OCI-LY1 (cell line): ENCODE data around the gene BLCAP.

Experiments used
- H2AFZ ChIP-seq: fragments of 200-600 bp; sonication (generic), shearing (Covaris generic); 2 replicates; pipeline ENCODE4 v1.6.0; 2014; ENCODE audit warnings: antibody characterized with exemption, mild to moderate bottlenecking, low read length
- H3F3A ChIP-seq: fragments of 200-600 bp; sonication (generic), shearing (Covaris generic); 2 replicates; pipeline ENCODE4 v1.6.0; 2014; ENCODE audit warnings: mild to moderate bottlenecking, antibody characterized with exemption, low read length, moderate library complexity; ENCODE audit not compliant: insufficient read depth
- H3K27ac ChIP-seq: fragments of 200-600 bp; sonication (generic); 2 replicates; pipeline ENCODE4 v1.5.1; 2014; ENCODE audit warnings: low read length, mixed run types, mild to moderate bottlenecking, low read depth; ENCODE audit not compliant: poor library complexity, severe bottlenecking
- H3K27me3 ChIP-seq: fragments of 200-600 bp; sonication (generic); 2 replicates; pipeline ENCODE4 v1.6.0; 2014; ENCODE audit warnings: antibody characterized with exemption, mild to moderate bottlenecking, low read length, moderate library complexity; ENCODE audit not compliant: insufficient read depth
- H3K36me3 ChIP-seq: fragments of 200-600 bp; sonication (generic); 2 replicates; pipeline ENCODE4 v1.6.1; 2014; ENCODE audit warnings: mild to moderate bottlenecking, antibody characterized with exemption, low read length, moderate library complexity, mixed read lengths; ENCODE audit not compliant: insufficient read depth
- H3K4me1 ChIP-seq: fragments of 200-600 bp; sonication (generic); 2 replicates; pipeline ENCODE4 v1.5.1; 2014; ENCODE audit warnings: mild to moderate bottlenecking, low read length, moderate library complexity; ENCODE audit not compliant: insufficient read depth, severe bottlenecking
- H3K4me2 ChIP-seq: fragments of 200-600 bp; sonication (generic), shearing (Covaris generic); 2 replicates; pipeline ENCODE4 v1.6.1; 2014; ENCODE audit warnings: low read length
- H3K4me3 ChIP-seq: fragments of 200-600 bp; sonication (generic); 2 replicates; pipeline ENCODE4 v1.5.1; 2014; ENCODE audit warnings: low read length, low read depth, mild to moderate bottlenecking, mixed read lengths; ENCODE audit not compliant: poor library complexity, severe bottlenecking
- H3K79me2 ChIP-seq: fragments of 200-600 bp; shearing (Covaris generic); 2 replicates; pipeline ENCODE4 v1.6.1; 2016; ENCODE audit warnings: mixed run types, low read length, mixed read lengths; ENCODE audit not compliant: insufficient read depth
- H3K9ac ChIP-seq: fragments of 200-600 bp; sonication (generic), shearing (Covaris generic); 2 replicates; pipeline ENCODE4 v1.6.1; 2014; ENCODE audit warnings: mild to moderate bottlenecking, low read length, mixed read lengths
- H3K9me2 ChIP-seq: fragments of 200-600 bp; sonication (generic), shearing (Covaris generic); 2 replicates; pipeline ENCODE4 v1.6.1; 2014; ENCODE audit warnings: low read depth, mild to moderate bottlenecking, low read length, mixed read lengths
- H3K9me3 ChIP-seq: fragments of 200-600 bp; shearing (Covaris generic); 2 replicates; pipeline ENCODE4 v1.6.1; 2014; ENCODE audit warnings: low read length, mixed read lengths
- H4K20me1 ChIP-seq: fragments of 200-600 bp; sonication (generic), shearing (Covaris generic); 2 replicates; pipeline ENCODE4 v1.6.0; 2016; ENCODE audit warnings: mild to moderate bottlenecking, low read length; ENCODE audit not compliant: insufficient read depth
- EZH2 ChIP-seq: fragments of 200-600 bp; sonication (generic), shearing (Covaris generic); IDR thresholded peaks from 2 replicates; pipeline ENCODE4 v1.8.0; 2017; ENCODE audit warnings: borderline replicate concordance, mixed run types, mild to moderate bottlenecking, antibody characterized with exemption, low read length, moderate library complexity, mixed read lengths
- TF ChIP-seq, protein P1 (sequence below): fragments of 200-600 bp; sonication (generic), shearing (Covaris generic); IDR thresholded peaks from 2 replicates; pipeline ENCODE4 v1.5.1; 2017; ENCODE audit warnings: mild to moderate bottlenecking, antibody characterized with exemption, low read length, moderate library complexity, mixed read lengths

BLCAP gene

DNA sequence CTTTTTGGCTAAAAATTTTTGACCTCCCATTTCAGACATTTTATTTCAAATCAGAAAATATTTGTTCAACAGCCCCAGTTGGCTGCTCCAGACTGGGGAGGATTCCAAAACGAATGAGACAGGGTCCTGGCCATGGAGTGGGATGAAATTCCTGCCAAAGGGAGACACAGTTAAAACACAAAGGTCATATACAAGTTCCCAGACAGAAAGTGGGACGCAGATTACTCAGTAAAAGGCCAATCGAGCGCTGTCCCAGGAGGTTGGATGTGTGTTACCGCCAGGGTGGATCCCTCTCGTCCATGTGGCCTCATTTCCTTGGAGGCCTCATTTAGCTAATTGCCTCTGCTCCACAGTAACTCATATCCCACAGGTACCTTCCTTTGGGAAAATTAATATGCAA lies 48.4 kb downstream of the BLCAP start:
- no peaks in the 10 kb centered on the region for H3K9me2 ChIP-seq
- no peaks in the 10 kb centered on the region; the same call in 1 of the 2 replicates for H3K27me3 ChIP-seq
- H3K4me3 ChIP-seq = no peak overlapping the region
- H3K4me1 ChIP-seq = no peaks in the 10 kb centered on the region
- no peaks in the 10 kb centered on the region for H3K79me2 ChIP-seq
- no peaks in the 10 kb centered on the region for H3K36me3 ChIP-seq
- H3K9ac ChIP-seq = no peak overlapping the region
- no peak overlapping the region for H3K4me2 ChIP-seq
- no peak overlapping the region for H3K27ac ChIP-seq
- no peak for TF ChIP-seq EZH2
- TF ChIP-seq, protein P1, sequence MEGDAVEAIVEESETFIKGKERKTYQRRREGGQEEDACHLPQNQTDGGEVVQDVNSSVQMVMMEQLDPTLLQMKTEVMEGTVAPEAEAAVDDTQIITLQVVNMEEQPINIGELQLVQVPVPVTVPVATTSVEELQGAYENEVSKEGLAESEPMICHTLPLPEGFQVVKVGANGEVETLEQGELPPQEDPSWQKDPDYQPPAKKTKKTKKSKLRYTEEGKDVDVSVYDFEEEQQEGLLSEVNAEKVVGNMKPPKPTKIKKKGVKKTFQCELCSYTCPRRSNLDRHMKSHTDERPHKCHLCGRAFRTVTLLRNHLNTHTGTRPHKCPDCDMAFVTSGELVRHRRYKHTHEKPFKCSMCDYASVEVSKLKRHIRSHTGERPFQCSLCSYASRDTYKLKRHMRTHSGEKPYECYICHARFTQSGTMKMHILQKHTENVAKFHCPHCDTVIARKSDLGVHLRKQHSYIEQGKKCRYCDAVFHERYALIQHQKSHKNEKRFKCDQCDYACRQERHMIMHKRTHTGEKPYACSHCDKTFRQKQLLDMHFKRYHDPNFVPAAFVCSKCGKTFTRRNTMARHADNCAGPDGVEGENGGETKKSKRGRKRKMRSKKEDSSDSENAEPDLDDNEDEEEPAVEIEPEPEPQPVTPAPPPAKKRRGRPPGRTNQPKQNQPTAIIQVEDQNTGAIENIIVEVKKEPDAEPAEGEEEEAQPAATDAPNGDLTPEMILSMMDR = no peak
- no peaks in the 10 kb centered on the region for H3F3A ChIP-seq
- H3K9me3 ChIP-seq = no peaks in the 10 kb centered on the region
- H2AFZ ChIP-seq = no peak overlapping the region
- H4K20me1 ChIP-seq = no peaks in the 10 kb centered on the region

- Histone ChIP-seq H3K27me3 (no peaks in the 10 kb centered on the region; the same call in 1 of the 2 replicates), H3F3A (no peaks in the 10 kb centered on the region), H3K27ac (no peak overlapping the region), H4K20me1 (no peaks in the 10 kb centered on the region), H3K9ac (no peak overlapping the region), H3K4me2 (no peak overlapping the region), H3K4me3 (no peak overlapping the region), H3K36me3 (no peaks in the 10 kb centered on the region), H3K9me3 (no peaks in the 10 kb centered on the region), H3K79me2 (no peaks in the 10 kb centered on the region), H2AFZ (no peak overlapping the region), H3K4me1 (no peaks in the 10 kb centered on the region), H3K9me2 (no peaks in the 10 kb centered on the region)
- no peak for TF ChIP-seq EZH2
- TF ChIP-seq, protein P1 = no peak
These were observed 50.6 kb downstream of the BLCAP start for GRCh38 chr20:37477041-37477440.

DNA sequence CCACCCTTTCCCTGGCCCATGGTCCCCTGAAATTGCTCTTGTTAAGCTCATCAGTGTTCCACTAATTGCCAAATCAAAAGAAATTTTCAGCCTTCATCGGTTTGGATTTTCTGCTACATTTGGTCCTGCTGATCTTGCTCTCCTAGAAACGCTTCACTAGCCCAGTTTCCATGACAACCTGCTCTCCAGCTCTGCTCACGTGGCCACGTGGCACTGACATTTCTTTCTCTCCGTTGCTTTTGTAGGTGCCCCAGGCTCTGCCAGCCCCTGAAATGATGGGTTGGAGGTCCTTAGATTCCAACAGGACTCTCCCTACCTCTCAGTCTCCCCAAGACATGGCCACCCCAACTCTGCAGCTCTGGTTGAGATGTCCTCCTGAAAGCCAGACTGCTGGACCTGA lies 52.4 kb downstream of the BLCAP start:
- no peaks in the 10 kb centered on the region for H3K9me2 ChIP-seq
- no peaks in the 10 kb centered on the region for H3F3A ChIP-seq
- H3K4me1 ChIP-seq = no peaks in the 10 kb centered on the region
- no peaks in the 10 kb centered on the region for H4K20me1 ChIP-seq
- TF ChIP-seq, protein P1 = no peak
- no peak for TF ChIP-seq EZH2
- no peaks in the 10 kb centered on the region; the same call in 1 of the 2 replicates for H3K27me3 ChIP-seq
- H3K79me2 ChIP-seq = no peaks in the 10 kb centered on the region
- no peak overlapping the region for H3K4me3 ChIP-seq
- no peak overlapping the region for H3K27ac ChIP-seq
- no peak overlapping the region for H2AFZ ChIP-seq
- no peak overlapping the region for H3K4me2 ChIP-seq
- H3K9ac ChIP-seq = no peak overlapping the region
- no peaks in the 10 kb centered on the region for H3K9me3 ChIP-seq
- no peaks in the 10 kb centered on the region for H3K36me3 ChIP-seq
